HG02798 (cell line): Measurements from ENCODE around the gene FBXL17.
A peak's percentile ranks its signal among the peaks of the same experiment; 100 is the strongest.
"Not testable (repeated sequence)": the region's sequence is repeated elsewhere in the genome, so short reads cannot be mapped to it uniquely, and the experiment has no call there.

Experiments used
- ATAC-seq: cut with Tn5 transposase; IDR thresholded peaks from one replicate; pipeline ENCODE4 v1.9.1; 2021; ENCODE audit warnings: mild to moderate bottlenecking; ENCODE audit not compliant: unreplicated experiment, poor library complexity

The FBXL17 gene

DNA sequence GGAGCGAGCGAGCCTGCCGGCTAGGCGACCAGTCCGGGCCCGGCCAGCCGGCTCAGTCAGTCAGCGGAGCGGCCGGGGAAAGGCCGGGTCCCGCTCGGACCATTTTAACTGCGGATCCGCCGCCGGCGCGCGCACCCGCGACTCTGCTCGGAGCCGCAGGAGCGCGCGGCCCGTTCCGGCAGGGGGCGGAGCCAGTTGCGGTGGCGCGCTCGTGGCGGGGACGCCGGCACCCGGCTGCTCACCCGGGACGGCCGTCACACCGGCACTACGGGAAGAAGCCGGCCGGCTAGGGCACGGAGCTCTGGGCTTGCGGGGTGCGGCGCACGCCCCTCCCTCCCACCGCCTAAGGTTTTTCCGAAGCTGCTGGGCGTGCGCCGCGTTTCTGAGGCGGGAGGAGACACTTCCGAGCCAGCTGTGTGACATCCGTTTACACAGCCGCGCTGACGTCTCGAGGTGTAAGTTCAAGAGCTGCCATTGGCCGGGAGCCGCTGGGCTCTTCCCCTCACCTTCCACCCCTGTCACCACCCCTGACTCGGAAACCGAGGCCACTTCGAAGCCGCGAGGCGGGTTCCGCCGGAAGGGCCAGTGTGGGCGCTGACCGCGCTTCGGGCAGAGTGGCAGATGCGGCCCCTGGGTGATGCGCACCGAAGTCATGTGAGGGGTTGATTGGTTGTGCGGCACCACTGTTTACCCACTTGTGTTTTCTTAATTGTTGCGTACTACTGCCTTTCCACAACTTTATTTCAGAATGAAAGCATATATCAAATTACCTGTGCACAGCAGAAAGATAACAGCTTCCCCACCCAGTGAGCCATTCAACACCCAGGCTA is at the start of gene FBXL17:
TSS of gene FBXL17 (minus strand) at position 145 of the 830 bp plus-strand sequence.
- peak; percentile 81 for ATAC-seq

DNA sequence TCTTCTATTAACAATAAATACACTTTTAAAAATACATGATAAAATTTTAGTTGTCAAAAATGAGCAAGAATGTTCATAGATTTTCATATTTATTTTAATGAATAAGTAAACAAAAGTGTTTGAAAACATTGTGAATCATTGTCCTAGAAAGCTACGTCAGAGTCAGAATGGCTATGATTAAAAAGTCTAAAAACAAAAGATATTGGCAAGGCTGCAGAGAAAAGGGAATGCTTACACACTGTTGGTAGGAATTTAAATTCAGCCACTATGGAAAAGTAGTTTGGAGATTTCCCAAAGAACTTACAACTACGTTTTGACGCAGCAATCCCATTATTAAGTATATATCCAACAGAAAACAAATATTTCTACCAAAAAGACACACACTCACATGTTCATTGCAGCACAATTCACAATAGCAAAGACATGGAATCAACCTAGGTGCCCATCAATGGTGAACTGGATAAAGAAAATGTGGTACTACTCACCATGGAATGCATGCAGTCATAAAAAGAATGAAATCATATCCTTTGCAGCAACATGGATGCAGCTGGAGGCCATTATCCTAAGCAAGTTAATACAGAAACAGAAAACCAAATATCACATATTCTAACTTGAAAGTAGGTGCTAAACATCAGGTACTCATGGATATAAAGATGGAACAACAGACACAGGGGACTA is 49.2 kb upstream of the FBXL17 start:
- no peak for ATAC-seq

DNA sequence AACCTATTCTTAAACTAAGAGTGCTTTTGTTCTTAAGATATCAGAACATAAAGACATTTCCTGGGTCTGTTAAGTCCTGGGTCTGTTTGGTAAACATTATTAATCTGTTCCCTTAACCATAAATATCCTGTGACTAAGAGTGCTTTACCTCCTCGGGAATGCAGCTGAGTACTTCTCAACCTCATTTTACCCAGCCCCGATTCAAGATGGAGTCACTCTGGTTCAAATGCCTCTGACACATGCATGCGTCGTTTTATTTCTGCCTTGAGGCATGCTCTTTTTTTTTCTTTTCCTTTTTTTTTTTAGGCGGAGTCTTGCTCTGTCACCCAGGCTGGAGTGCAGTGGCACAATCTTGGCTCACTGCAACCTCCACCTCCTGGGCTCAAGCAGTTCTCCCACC is 39.8 kb upstream of the FBXL17 start:
- ATAC-seq, result no peak

DNA sequence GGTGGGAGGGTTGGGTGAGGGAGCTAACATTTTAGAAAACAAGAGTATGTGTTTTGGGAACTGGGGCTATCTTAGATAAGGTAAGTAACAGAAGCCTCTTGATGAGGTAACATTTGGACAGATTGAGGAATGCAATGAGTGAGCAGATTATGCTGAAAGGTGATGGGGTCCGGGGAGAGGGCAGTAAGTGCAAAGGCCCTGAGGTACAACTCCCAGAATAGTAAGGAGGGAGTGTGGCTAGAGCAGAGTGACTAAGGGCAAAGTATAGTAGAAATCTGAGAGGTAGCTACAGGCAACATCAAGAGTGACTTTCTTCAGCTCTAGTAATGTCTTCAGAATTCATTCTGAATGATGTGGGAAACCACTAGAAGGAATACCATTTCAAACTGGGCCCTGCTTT is 38.9 kb upstream of the FBXL17 start:
- ATAC-seq, result no peak

DNA sequence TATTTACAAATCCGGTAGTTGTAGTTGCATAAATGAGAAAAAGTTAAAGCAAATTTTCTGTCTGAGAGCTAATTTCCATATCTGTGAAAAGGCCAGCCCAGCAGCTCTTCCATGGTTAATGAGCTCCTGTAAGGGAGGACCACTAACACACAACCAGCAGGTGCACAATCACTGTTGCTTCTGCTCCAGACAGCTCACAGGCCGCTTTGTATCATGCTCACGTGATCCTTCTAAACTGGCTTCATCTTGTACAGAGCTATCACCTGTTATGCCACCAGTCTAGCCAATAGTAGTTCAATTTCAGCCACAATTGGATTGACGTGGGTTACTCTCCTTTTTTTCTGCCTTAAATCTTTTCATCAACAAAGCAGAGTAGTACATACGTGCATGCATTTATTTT is 38.3 kb upstream of the FBXL17 start:
- ATAC-seq, result no peak

DNA sequence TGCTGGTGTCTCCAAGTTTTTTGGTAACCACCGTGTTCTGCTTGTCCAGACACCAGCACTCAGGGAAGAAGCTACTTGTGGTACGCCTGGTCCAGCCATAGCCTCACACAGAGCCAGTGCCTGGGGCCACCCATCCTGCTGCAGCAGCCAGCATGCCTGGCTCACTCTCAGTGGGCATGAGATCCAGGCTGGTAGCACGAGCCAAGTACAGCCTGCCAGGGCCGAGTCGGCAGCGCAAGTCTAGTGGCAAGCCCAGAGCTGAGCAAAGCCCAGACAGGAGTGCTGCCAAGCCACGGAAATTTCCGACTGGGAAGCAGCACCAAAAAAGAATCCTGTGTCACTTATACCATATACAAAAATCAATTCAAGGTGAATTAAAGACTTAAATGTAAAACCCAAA is 36.3 kb upstream of the FBXL17 start:
- ATAC-seq, result no peak

DNA sequence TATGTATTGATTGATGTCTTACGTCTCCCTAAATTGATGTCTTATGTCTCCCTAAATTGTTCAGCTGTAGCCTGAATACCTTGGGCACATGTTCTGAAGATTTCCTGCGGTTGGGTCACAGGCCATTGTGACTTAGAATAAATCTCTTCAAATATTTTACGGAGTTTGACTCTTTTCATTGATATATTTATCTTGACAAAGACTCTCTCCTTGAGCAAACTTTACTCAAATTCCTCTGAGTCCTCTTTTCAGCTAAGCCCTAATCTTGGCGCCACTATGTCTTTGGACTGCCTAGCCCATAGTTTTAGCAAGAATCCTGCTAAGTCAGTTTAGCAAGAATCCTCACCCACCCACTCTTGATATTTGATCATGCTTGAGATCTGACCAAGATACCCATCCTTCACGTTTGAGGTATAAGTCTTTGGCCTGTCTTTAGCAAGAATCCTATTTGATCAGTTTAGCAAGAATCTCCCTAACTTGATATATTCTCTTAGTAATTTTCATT is 35.3 kb upstream of the FBXL17 start:
- no peak for ATAC-seq

DNA sequence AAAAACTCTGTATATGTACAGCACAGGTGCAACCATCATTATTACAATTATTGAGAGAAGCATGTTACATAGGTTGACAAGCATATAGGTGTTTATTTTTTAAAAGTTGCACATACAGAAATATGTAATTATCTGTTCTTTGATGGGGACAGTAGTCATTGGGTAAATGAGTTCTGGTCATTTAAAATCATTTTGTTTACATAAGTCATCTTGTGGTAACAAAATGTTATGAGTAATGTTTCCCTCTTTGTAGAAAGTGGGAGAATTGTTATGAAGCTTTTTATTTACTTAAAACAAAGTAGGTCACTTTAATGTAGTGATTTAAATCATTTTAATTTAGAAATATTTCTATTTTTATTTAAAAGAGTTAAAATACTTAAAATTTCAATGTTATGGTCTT is 33.8 kb upstream of the FBXL17 start:
- no peak for ATAC-seq

DNA sequence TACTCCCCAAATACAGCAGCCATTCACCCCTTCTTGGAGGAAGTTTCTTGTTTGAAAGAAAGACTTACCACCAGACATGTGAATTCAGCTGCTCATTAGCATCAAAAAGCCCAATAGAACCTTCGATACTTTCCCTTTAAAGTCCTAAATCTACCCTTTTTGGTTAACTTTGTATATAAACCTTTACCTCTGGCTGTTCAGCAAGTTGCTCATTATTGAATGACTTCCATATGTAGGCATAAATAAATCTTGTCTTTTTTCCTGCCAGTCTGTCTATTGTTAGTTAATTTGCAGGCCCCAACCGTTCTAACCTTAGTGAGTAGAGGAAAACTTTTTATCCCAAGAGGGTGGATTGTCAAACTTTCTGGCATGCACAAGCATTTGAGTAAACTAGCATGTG is 27.9 kb upstream of the FBXL17 start:
- ATAC-seq, result no peak

DNA sequence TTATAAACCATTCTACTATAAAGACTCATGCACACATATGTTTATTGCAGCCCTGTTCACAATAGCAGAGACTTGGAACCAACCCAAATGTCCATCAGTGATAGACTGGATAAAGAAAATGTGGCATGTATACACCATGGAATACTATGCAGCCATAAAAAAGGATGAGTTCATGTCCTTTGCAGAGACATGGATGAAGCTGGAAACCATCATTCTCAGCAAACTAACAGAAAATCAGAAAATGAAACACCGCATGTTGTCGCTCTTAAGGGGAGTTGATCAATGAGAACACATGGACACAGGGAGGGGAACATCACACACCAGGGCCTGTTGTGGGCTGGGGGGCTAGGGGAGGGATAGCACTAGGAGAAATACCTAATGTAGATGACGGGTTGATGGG is 23.3 kb upstream of the FBXL17 start:
- not testable (repeated sequence) for ATAC-seq

DNA sequence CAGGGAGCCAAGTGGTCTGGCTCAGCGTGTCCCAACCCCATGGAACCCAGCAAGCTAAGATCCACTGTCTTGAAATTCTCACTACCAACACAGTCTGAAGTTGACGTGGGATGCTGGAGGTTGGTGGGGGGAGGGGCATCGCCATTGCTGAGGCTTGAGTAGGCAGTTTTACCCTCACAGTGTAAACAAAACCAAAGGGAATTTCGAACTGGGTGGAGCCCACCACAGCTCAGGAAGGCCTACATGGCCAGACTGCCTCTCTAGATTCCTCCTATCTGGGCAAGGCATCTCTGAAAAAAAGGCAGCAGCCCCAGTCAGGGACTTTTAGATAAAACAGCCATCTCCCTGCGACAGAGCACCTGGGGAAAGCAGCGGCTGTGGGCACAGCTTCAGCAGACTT is 17.1 kb upstream of the FBXL17 start:
- ATAC-seq, result no peak

DNA sequence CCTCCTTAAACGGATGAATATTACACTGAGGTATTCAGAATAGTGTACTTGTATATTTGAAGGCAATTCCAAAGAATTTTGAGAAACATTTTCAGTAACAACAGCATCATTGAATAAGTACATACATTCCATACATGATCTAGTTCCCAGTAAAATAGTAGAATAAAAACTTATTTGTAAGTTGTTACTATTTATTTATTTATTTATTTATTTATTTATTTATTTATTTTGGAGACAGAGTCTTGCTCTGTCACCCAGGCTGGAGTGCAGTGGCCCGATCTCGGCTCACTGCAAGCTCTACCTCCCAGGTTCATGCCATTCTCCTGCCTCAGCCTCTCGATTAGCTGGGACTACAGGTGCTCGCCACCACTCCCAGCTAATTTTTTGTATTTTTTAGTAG is 14.9 kb upstream of the FBXL17 start:
- not testable (repeated sequence) for ATAC-seq

DNA sequence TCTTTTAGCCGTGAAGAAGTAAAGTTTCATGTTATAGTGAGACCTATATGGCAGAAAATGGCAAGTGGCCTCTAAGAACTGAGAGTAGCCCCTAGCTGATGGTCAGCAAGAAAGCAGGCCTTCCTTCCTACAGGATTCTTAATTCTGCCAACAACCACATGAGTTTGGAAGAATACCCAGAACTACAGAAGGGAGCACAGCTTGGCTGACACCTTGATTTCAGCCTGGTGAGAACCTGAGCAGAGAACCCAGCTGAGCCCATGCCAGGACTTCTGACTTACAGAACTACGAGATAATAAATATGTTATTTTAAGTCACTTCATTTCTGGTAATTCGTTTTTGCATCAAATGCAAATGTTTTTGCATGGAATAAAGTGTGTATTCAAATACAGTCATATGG is 5.9 kb upstream of the FBXL17 start:
- no peak for ATAC-seq

DNA sequence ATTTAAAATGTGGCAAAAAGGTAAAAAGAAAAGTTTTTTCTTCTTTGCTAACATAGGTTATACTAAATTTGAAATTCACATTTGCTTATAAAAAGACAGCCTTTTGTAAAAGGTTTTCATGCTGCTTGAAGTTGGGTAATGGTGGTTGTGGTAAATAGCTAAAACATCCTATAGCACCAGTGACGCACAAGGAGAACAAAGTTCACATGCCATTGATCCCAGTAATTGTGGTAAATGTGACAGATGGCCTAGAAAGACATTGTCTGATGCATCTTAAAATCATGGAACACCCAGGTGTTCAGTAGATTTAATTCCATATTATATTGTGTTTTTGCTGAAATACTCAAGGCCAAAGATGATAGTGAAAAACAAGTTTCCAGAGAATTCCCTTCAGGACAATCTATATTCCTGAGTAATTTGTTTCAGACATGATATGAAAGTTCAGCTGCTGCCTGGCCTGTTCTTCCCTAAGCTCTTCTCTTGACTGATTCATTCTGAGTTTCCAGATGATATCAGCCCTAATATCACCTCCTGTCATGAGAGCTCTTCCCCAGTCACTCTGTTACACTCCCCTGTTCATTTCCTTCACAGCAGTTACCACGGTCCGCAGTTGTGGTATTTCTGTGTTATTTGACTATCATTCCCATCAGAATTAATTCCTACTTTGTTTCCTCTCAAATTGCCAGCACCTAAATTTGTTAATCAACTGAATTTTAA is 4.6 kb upstream of the FBXL17 start:
- ATAC-seq, result no peak

DNA sequence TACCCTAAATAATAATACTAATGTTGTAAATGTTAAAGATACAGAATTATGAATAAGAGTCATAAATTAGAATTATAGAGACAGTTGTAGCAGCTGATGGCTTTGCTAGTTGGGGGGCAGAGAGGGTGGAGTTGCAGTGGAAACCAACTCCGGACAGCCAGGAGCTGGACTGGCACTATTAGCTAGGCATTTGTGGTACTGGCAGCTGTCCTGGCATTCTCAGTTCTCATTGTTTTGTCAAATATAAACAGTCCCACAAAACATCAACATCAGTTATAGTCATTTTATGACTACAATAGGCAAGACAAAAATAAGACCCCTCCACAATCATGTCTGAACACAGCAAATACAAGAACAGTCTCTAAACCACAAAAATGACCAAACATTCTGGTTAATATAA is 2.8 kb upstream of the FBXL17 start:
- ATAC-seq, result no peak

DNA sequence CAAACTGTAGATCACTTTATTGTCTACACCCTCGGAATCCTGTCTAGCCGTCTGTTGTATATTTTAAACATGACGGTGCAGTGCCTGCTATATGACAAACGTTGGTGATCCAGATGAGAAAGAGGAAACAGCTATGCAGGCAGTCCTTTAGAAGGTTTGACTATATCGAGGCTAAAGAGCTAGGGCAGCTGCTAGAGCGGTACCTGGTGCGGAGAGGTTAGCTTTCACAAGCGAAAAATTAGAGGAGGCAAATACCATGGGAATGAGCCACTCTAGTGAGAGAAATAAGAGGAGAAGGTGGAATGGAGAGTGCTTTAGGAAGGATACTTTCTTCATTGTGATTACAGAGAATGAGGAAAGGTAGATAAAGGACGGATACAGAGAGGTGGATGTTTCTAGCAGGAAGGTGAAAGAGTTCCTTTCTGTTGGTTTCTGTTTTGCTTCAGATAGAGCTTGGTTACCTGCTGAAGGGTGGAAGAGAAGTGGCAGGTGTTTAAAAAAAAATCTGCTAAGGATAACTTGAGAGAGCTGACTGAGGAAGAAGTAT is 959 bp upstream of the FBXL17 start:
- ATAC-seq, result no peak

DNA sequence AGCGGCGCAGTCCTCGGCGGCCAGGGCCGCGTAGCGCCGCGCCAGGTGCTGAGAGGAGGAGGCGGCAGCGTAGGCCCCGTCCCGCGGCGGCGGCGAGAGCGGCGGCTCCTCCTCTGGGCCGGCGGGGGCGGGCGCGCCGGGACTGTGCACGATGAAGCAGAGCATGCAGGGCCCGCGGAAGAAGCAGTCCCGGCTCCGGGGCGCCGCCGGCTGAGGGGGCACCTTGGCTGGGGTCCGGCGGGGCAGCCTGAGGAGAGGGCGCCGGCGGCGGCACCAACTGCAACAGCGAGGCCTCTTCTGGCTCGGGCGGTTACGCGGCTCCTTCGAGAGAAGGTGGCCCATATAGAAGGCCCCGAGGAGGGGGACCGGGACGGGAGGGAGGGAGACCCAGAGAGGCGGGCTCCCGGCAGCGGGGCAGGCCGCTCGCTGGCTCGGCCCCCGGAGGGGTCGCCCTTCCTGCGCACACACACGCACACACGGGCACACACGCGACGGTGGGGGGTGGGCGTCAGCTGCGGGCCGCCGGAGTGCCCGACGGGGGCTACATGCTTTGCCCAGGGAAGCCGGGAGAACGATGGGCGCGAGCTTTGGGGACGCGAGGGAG is 446 bp downstream of the FBXL17 start:
- peak; percentile 55 for ATAC-seq

DNA sequence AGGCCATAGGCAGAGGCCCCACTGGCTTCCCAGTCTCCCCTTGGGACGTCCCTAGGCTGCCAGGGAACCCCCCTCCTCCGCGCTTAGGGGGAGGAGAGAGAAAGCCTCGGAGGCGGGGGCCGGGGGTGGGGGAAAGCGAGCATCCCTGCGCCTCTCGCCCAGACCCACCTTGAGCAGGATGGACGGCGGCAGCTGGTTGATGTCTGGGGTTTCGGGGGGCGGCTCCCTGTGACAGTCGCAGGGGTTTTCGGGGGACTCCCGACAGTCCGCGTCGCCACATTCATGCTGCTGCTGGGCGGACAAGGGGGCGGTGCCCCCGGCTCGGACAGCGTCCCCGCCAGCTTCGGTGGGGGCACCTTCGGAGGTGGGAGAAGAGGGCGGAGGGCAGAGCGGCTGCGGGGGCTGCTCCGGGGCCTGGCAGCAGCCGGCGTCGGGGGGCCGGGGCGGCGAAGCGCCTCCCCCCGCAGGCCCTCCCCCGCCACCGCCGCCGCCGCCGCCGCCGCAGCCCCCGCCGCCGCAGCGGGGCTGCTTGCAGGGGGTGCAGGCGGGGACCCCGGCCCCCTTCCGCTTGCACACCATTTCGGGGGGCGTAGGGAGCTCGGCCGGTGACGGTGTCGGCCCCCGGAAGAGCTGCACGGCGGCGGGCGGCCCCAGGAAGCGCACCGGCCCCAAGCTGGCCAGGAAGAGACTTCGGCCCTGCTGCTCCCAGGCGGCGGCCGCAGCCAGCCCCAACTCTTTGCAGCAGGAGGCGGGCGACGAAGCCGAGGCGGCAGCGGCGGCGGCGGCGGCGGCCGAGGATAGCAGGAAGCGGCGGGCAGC is 1.2 kb downstream of the FBXL17 start:
- peak; percentile 32 for ATAC-seq

DNA sequence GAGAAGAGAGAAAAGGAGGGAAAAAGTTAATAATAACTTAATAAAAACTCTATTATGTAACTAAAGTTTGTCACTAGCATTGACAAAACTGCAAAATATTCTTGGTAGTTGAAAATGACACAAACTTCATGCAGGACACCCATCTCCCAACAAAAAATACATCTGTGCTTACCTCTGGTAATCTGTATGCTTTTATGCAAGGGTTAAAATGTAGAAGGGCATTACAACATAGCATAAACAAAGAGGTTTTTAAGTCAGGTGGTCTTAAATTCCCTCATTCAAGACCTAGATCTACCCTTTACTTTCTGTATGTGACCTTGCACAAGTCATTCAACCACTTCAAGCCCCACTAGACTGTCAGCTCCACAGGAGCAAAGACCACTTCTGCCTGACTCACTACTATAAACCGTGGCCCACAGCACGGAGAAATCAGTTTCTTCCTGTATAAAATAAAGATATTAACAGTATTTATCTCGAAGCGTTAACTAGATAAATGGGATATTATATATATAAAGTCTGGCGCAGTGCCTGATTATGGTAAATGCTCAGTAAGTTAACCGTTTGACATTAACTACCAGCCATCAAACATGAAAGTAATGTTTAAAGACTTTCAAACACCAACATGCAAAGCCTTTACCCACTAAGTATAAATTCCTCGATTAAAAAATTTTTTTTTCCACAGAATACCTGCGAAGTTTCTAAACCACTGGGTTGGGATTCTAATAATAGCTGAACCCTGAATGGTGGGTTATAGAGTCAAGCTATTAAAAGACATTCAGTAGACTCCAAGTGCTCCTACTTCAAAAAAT is 2.0 kb downstream of the FBXL17 start:
- no peak for ATAC-seq
